Measurements from ENCODE around the gene RNF41. TPM values are rescaled to one million over a fixed set of nuclear protein-coding genes. Genes with fewer than 3 reads are reported as not detected.

RNF41 gene
- total and polyA plus RNA-seq, 2 donors (not counting 3 experiments of a cell fraction or from before 2014, with no cell fraction given): 88.3 to 203 TPM

DNA sequence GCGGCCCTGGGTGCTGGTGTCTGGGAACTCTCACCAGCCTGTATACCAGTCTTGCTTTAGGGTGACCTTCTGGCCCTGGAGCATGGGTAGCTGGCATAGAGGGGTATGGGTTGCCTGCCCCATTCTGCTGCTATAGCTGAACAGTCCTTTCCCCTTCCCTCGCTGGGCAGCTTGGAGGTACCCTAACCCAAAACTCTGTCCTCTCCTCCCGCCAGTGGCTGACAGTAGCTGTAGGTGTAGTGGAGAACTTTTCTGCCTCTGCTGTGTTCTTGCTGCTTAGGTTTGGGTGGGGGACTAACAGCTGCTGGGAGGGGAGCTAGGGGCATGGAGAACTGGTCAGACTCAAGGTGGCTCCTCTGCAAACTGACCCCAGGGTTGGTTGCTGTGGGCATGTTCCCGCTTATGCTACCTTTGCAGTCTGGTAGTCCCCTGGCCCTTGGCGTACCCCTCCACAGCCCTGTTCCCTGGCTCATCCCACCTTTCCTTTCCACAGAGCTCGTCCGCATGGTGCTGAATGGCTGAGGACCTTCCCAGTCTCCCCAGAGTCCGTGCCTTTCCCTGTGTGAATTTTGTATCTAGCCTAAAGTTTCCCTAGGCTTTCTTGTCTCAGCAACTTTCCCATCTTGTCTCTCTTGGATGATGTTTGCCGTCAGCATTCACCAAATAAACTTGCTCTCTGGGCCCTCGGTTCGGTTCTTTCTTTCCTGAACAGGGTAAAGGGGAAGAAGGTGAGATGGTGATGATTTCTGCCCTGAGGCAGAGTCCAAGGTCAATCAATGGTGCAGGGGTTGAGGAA is 60.6 kb downstream of the RNF41 start:
- ChIA-PET CTCF (interaction anchor here (1.0 to 3.3 kb wide), 6 partner anchors 20 to 43 kb away, joined by 4 to 16 read pairs (median 10); partner anchors contain the start of genes ESYT1, SMARCC2 and ZC3H10), POLR2A (interaction anchor here (1.0 to 3.9 kb wide), 5 partner anchors 17 to 57 kb away, joined by 4 to 23 read pairs (median 8); partner anchors contain the start of genes ESYT1, PA2G4 and SMARCC2)
- Histone ChIP-seq H3K4me3 (replicated peaks in 1 of 3; ENCODE audit: insufficient read depth in 1 of 3, low read depth in 1 of 3, low read length in 3 of 3) (peak overlapping the region in 2 of 3 experiments; percentile 78 to 98), H3K27ac (ENCODE audit: insufficient read depth, low read depth, low read length) (peak overlapping the region; percentile 87), H3K9ac (replicated peaks; ENCODE audit: extremely low read depth, insufficient read depth, low read length) (peak overlapping the region; percentile 61), H3K9me1 (replicated peaks; ENCODE audit: control insufficient read depth, extremely low read depth, insufficient read depth, low read length) (no peaks in the 10 kb centered on the region), H4K20me1 (replicated peaks; ENCODE audit: control insufficient read depth, extremely low read depth, insufficient read depth, low read length) (no peaks in the 10 kb centered on the region), H3K79me2 (ENCODE audit: control insufficient read depth, insufficient read depth, low read length) (peaks cover 33% of the 10 kb centered on the region), H3K9me3 (replicated peaks; ENCODE audit: control insufficient read depth, insufficient read depth, low read length) (no peaks in the 10 kb centered on the region), H2AFZ (ENCODE audit: low read depth, low read length) (no peak overlapping the region), H3K27me3 (ENCODE audit: control insufficient read depth in 2 of 2, insufficient read depth in 2 of 2, low read length in 2 of 2) (no peaks in the 10 kb centered on the region), H3K36me3 (ENCODE audit: control insufficient read depth in 2 of 2, extremely low read depth in 1 of 2, insufficient read depth in 2 of 2, low read length in 2 of 2) (peaks cover 18 to 38% of the 10 kb centered on the region in 2 experiments), H3K4me2 (ENCODE audit: insufficient read depth, low read length) (peak overlapping the region; percentile 96), H3K4me1 (ENCODE audit: control insufficient read depth, extremely low read depth, insufficient read depth, low read length) (peaks cover 22% of the 10 kb centered on the region)
- TF ChIP-seq, protein P1, sequence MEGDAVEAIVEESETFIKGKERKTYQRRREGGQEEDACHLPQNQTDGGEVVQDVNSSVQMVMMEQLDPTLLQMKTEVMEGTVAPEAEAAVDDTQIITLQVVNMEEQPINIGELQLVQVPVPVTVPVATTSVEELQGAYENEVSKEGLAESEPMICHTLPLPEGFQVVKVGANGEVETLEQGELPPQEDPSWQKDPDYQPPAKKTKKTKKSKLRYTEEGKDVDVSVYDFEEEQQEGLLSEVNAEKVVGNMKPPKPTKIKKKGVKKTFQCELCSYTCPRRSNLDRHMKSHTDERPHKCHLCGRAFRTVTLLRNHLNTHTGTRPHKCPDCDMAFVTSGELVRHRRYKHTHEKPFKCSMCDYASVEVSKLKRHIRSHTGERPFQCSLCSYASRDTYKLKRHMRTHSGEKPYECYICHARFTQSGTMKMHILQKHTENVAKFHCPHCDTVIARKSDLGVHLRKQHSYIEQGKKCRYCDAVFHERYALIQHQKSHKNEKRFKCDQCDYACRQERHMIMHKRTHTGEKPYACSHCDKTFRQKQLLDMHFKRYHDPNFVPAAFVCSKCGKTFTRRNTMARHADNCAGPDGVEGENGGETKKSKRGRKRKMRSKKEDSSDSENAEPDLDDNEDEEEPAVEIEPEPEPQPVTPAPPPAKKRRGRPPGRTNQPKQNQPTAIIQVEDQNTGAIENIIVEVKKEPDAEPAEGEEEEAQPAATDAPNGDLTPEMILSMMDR (IDR thresholded peaks at IDR 0.05; ENCODE audit: extremely low read depth in 1 of 2, insufficient read depth in 1 of 2, low read depth in 1 of 2, low read length in 2 of 2): no peak
- no peak for TF ChIP-seq FOS (IDR thresholded peaks at IDR 0.05; ENCODE audit: borderline replicate concordance, insufficient read depth, low read length)
- TF ChIP-seq POLR2A (IDR thresholded peaks at IDR 0.05; ENCODE audit: low read depth, low read length): no peak
- TF ChIP-seq, protein P2, sequence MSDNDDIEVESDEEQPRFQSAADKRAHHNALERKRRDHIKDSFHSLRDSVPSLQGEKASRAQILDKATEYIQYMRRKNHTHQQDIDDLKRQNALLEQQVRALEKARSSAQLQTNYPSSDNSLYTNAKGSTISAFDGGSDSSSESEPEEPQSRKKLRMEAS (IDR thresholded peaks at IDR 0.05; ENCODE audit: insufficient read depth, insufficient read length): no peak
- intact Hi-C loops (cut with micrococcal nuclease) (loop anchor here (1.0 kb wide), 2 partner anchors 35 to 42 kb away; no protein-coding TSS in a partner anchor), dilution Hi-C loops (cut with MboI; ENCODE audit: extremely low pct_ligation_motif_present, low sequenced_read_pairs) (no loop called here)
- no TSS peak for BruUV-seq (replicated peaks)
- DNase-seq (ENCODE audit: low read depth, low spot score) (no peak), FAIRE-seq (peak; percentile 47)

All from endothelial cell of umbilical vein (primary cell).